Hepatocyte (in vitro differentiated cells): Measurements from ENCODE around the gene ZBTB7C. TPM values are rescaled to one million over a fixed set of nuclear protein-coding genes. Genes with fewer than 3 reads are reported as not detected.

Experiments
- DNase-seq: peaks from one replicate; pipeline ENCODE4 v3.0.0-alpha.2; 2016; ENCODE audit warnings: low spot score
- H2AFZ ChIP-seq: fragments of 200-600 bp; sonication (generic); 2 replicates; pipeline ENCODE4 v1.6.0; 2016; ENCODE audit warnings: antibody characterized with exemption, mild to moderate bottlenecking
- H3K27ac ChIP-seq: fragments of 200-600 bp; sonication (generic); 2 replicates; pipeline ENCODE4 v1.5.1; 2016; ENCODE audit warnings: mild to moderate bottlenecking
- H3K27me3 ChIP-seq: fragments of 200-600 bp; sonication (generic); 2 replicates; pipeline ENCODE4 v1.6.1; 2016
- H3K36me3 ChIP-seq: fragments of 200-600 bp; sonication (generic); replicated peaks from 2 replicates; pipeline ENCODE4 v1.5.1; 2016; ENCODE audit warnings: low read depth; ENCODE audit not compliant: insufficient read depth
- H3K4me1 ChIP-seq: fragments of 200-600 bp; sonication (generic); 2 replicates; pipeline ENCODE4 v1.5.1; 2016; ENCODE audit warnings: mild to moderate bottlenecking, moderate library complexity; ENCODE audit not compliant: insufficient read depth
- H3K4me2 ChIP-seq: fragments of 200-600 bp; sonication (generic); 2 replicates; pipeline ENCODE4 v1.6.0; 2016
- H3K4me3 ChIP-seq: fragments of 200-600 bp; sonication (generic); 2 replicates; pipeline ENCODE4 v1.5.1; 2016; ENCODE audit warnings: mild to moderate bottlenecking
- H3K79me2 ChIP-seq: fragments of 200-600 bp; sonication (generic); 2 replicates; pipeline ENCODE4 v1.6.0; 2017; ENCODE audit warnings: mild to moderate bottlenecking
- H3K9me2 ChIP-seq: fragments of 200-600 bp; sonication (generic); replicated peaks from 2 replicates; pipeline ENCODE4 v1.6.0; 2017; ENCODE audit warnings: mild to moderate bottlenecking; ENCODE audit not compliant: insufficient read depth
- H3K9me3 ChIP-seq: fragments of 200-600 bp; sonication (generic); 2 replicates; pipeline ENCODE4 v1.5.1; 2016; ENCODE audit warnings: low read depth, mild to moderate bottlenecking
- H4K20me1 ChIP-seq: fragments of 200-600 bp; sonication (generic); 2 replicates; pipeline ENCODE4 v1.6.0; 2016; ENCODE audit warnings: mild to moderate bottlenecking; ENCODE audit not compliant: insufficient read depth, poor library complexity, severe bottlenecking
- CTCF ChIP-seq: fragments of 200-600 bp; sonication (generic); IDR thresholded peaks from 2 replicates; pipeline ENCODE4 v1.5.1; 2016; ENCODE audit warnings: antibody characterized with exemption, mild to moderate bottlenecking; ENCODE audit not compliant: poor library complexity
- EZH2 ChIP-seq: fragments of 200-600 bp; sonication (generic); IDR thresholded peaks from 2 replicates; pipeline ENCODE4 v1.6.1; 2016; ENCODE audit warnings: antibody characterized with exemption, mild to moderate bottlenecking, borderline replicate concordance
- EZH2phosphoT487 ChIP-seq: fragments of 200-600 bp; sonication (generic); IDR thresholded peaks from one replicate; pipeline ENCODE4 v1.6.1; 2018; ENCODE audit warnings: antibody characterized with exemption, mild to moderate bottlenecking, low read depth, moderate library complexity; ENCODE audit not compliant: unreplicated experiment, severe bottlenecking
- WGBS: methylation state at CpG from one replicate; pipeline ENCODE4 v1.1.6; 2016; ENCODE audit warnings: low lambda C conversion rate; ENCODE audit errors: missing lambda C conversion rate; 5-methylcytosine and 5-hydroxymethylcytosine counted together
- polyA plus RNA-seq: library from polyadenylated mRNA; unstranded; fragments of >200 nt; fragmentation: Nextera tagmentation; extraction: Ambion mirVana; gene quantifications from 2 replicates; pipeline ENCODE4 v1.2.1, GENCODE V29; 2016
- total RNA-seq: library from RNA; depleted of rRNA; stranded (reverse); fragments of >200 nt; gene quantifications from 2 replicates; pipeline ENCODE4 v1.2.3, GENCODE V29; 2014

The ZBTB7C gene
- total and polyA plus RNA-seq, 2 experiments from 2014 or later: 0.70 to 1.0 TPM

DNA sequence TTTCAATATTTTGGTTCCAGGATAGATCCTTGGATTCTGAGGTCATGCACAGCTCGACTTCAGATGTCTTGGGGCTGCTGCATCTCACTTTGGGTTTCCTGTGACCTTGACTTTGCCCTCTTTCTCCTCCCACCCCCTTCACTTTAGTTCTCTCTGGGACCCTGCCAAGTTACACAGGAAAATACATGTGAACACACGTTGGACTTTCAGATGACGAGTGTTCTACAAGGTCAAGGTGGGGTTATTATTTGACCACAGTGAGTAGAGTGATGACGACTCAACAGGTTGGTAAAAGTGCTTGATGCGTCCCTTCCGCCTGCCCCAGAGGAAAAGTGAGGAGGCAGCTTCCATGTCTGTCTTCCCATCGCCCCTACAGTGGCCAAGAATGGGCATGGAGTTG lies 356.3 kb downstream of the ZBTB7C start:
- H2AFZ ChIP-seq: no peak overlapping the region
- H3K9me3 ChIP-seq: no peaks in the 10 kb centered on the region
- H3K27ac ChIP-seq: no peak overlapping the region
- no peaks in the 10 kb centered on the region for H3K4me1 ChIP-seq
- no peak overlapping the region for H3K4me2 ChIP-seq
- no peak for DNase-seq
- H3K9me2 ChIP-seq: no peaks in the 10 kb centered on the region
- no peaks in the 10 kb centered on the region for H3K27me3 ChIP-seq
- no peaks in the 10 kb centered on the region for H3K36me3 ChIP-seq
- no peak overlapping the region for H3K4me3 ChIP-seq
- H4K20me1 ChIP-seq: no peaks in the 10 kb centered on the region
- TF ChIP-seq EZH2: no peak
- no peak for TF ChIP-seq CTCF
- TF ChIP-seq EZH2phosphoT487: no peak
- WGBS: 90% methylated on average over 7 of the region's 7 CpGs
- H3K79me2 ChIP-seq: no peaks in the 10 kb centered on the region

DNA sequence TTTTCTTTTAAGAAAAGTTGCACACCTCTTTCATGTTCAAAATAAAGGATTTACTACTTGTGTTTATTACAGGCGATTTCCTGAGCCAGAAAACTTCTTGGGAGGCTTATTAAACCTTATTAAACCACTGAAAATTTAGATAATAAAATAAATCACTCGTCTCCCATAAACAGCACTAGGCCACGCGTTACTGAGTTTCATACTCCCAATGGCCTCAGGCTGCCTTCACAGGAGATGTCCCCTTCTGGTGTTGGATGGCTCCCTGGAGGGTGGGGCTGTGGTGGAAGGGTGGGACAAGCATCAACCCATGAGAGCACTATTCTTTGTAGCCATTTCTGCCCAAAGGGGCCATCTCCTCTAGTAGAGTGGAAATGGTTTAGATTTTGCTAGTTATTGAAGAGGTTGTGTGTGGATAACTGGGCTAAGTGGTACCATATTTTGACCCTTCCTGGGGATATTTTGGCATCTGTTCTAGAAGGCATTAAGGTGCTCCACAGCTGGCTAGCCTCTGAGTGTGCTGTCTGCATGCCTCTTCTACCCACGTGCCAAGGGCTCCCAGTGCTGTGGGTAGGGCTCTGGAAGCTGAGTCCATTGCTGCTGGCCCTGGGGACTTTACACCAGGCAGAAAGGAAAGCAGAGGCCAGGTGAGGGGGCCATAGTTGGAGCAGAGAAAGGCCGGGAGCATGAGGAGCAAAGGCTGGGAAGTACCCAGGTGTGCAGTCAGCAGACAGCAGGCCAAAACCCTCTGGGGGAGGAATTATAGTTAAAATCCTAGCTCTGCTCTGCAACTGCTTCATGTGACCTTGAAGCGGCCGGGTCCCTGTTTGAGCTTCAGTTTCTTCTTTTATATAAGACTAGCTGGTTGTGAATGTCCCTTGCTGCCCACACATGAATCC lies 357.0 kb downstream of the ZBTB7C start:
- no peaks in the 10 kb centered on the region for H3K27me3 ChIP-seq
- no peaks in the 10 kb centered on the region for H3K36me3 ChIP-seq
- H3K4me1 ChIP-seq: no peaks in the 10 kb centered on the region
- no peak for DNase-seq
- H3K4me3 ChIP-seq: no peak overlapping the region
- no peak overlapping the region for H3K27ac ChIP-seq
- no peaks in the 10 kb centered on the region for H4K20me1 ChIP-seq
- 80% methylated on average over 8 of the region's 8 CpGs for WGBS
- no peak overlapping the region for H2AFZ ChIP-seq
- H3K4me2 ChIP-seq: no peak overlapping the region
- H3K79me2 ChIP-seq: no peaks in the 10 kb centered on the region
- no peaks in the 10 kb centered on the region for H3K9me2 ChIP-seq
- TF ChIP-seq EZH2: no peak
- TF ChIP-seq CTCF: no peak
- TF ChIP-seq EZH2phosphoT487: no peak
- H3K9me3 ChIP-seq: no peaks in the 10 kb centered on the region

GRCh38 chr18:48050176-48050575 lies 359.0 kb downstream of the ZBTB7C start:
- H3K9me2 ChIP-seq: no peaks in the 10 kb centered on the region
- no peaks in the 10 kb centered on the region for H3K9me3 ChIP-seq
- H4K20me1 ChIP-seq: no peaks in the 10 kb centered on the region
- H3K27ac ChIP-seq: no peak overlapping the region
- no peak overlapping the region for H3K4me2 ChIP-seq
- TF ChIP-seq EZH2phosphoT487 (no peak), CTCF (no peak), EZH2 (no peak)
- H2AFZ ChIP-seq: no peak overlapping the region
- H3K36me3 ChIP-seq: no peaks in the 10 kb centered on the region
- H3K4me3 ChIP-seq: no peak overlapping the region
- WGBS: 96% methylated on average over 7 of the region's 7 CpGs
- DNase-seq: no peak
- H3K27me3 ChIP-seq: no peaks in the 10 kb centered on the region
- no peaks in the 10 kb centered on the region for H3K4me1 ChIP-seq
- H3K79me2 ChIP-seq: no peaks in the 10 kb centered on the region
